ENCODE measurements around the gene ACSBG1. TPM values are rescaled to one million over a fixed set of nuclear protein-coding genes. Genes with fewer than 3 reads are reported as not detected.
A peak's percentile ranks its signal among the peaks of the same experiment; 100 is the strongest.

ACSBG1 gene
- total RNA-seq, 2 donors from 2014 or later, result 0.58 to 0.59 TPM

DNA sequence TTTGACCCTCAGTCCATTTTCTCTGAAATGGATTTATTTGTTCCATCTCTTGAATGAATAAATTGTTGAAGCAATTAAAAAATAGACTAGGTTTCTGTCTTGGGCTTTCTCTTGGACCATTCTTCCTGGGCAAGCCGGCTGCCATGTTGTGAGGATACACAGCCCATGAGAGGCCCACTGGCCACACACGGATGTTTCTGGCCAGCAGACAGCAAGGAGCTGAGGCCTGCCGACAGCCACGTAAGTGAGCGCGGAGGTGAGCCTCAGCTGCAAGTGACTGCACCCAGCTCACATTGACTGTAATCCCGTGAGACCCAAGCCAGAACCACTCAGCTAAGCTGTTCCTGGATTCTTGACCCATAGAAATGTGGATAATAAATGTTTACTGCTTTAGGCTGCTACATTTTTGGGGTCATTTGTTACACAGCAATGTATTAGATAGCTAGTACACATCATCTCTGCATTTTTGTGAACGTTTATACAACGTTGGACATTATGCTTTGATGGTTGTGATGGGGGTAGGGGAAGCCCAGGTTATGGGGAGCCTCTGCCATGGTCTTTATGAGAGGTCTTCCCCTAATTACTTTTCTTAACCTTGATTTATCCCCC is 62.4 kb downstream of the ACSBG1 start:
- Histone ChIP-seq H3K36me3 (no peaks in the 10 kb centered on the region), H3K4me1 (no peaks in the 10 kb centered on the region), H3K27ac (no peak overlapping the region), H3K9ac (ENCODE audit: low read depth in 2 of 2, low read length in 2 of 2) (no peak overlapping the region), H3K27me3 (no peaks in the 10 kb centered on the region), H3K9me3 (no peaks in the 10 kb centered on the region), H3K4me3 (no peak overlapping the region)
- no peak for TF ChIP-seq CTCF (IDR thresholded peaks at IDR 0.05)
- peak; percentile 10 for DNase-seq
- intact Hi-C loops (cut with DNase I), result no loop called here

GRCh38 chr15:78170848-78171773 is 63.3 kb downstream of the ACSBG1 start:
- Histone ChIP-seq H3K27me3 (no peaks in the 10 kb centered on the region), H3K27ac (no peak overlapping the region), H3K4me3 (no peak overlapping the region), H3K9ac (ENCODE audit: low read depth in 2 of 2, low read length in 2 of 2) (no peak overlapping the region), H3K4me1 (no peaks in the 10 kb centered on the region), H3K9me3 (no peaks in the 10 kb centered on the region), H3K36me3 (no peaks in the 10 kb centered on the region)
- TF ChIP-seq CTCF (IDR thresholded peaks at IDR 0.05), result no peak
- intact Hi-C loops (cut with DNase I), result no loop called here
- DNase-seq, result peak; percentile 20

- no peak for TF ChIP-seq CTCF (IDR thresholded peaks at IDR 0.05)
- Histone ChIP-seq H3K4me3 (no peak overlapping the region), H3K4me1 (no peaks in the 10 kb centered on the region), H3K27ac (no peak overlapping the region), H3K9me3 (no peaks in the 10 kb centered on the region), H3K36me3 (no peaks in the 10 kb centered on the region), H3K27me3 (no peaks in the 10 kb centered on the region), H3K9ac (ENCODE audit: low read depth in 2 of 2, low read length in 2 of 2) (no peak overlapping the region)
- peak; percentile 14 for DNase-seq
- intact Hi-C loops (cut with DNase I), result no loop called here
These were observed 65.8 kb downstream of the ACSBG1 start for GRCh38 chr15:78168608-78169007.

GRCh38 chr15:78167227-78167888 is 67.0 kb downstream of the ACSBG1 start:
- H3K4me1 ChIP-seq, result no peaks in the 10 kb centered on the region
- no peaks in the 10 kb centered on the region for H3K36me3 ChIP-seq
- H3K27ac ChIP-seq, result no peak overlapping the region
- TF ChIP-seq CTCF (IDR thresholded peaks at IDR 0.05), result no peak
- intact Hi-C loops (cut with DNase I), result no loop called here
- no peaks in the 10 kb centered on the region for H3K9me3 ChIP-seq
- H3K4me3 ChIP-seq, result no peak overlapping the region
- H3K27me3 ChIP-seq, result no peaks in the 10 kb centered on the region
- peak; percentile 15 for DNase-seq
- H3K9ac ChIP-seq (ENCODE audit: low read depth in 2 of 2, low read length in 2 of 2), result no peak overlapping the region

GRCh38 chr15:78164010-78164409 is 70.4 kb downstream of the ACSBG1 start:
- intact Hi-C loops (cut with DNase I), result no loop called here
- H3K27me3 ChIP-seq, result no peaks in the 10 kb centered on the region
- no peak for TF ChIP-seq CTCF (IDR thresholded peaks at IDR 0.05)
- no peaks in the 10 kb centered on the region for H3K4me1 ChIP-seq
- H3K4me3 ChIP-seq, result no peak overlapping the region
- H3K9ac ChIP-seq (ENCODE audit: low read depth in 2 of 2, low read length in 2 of 2), result no peak overlapping the region
- no peaks in the 10 kb centered on the region for H3K36me3 ChIP-seq
- no peak for DNase-seq
- no peak overlapping the region for H3K27ac ChIP-seq
- H3K9me3 ChIP-seq, result no peaks in the 10 kb centered on the region

Measured in colonic mucosa (tissue), 4 donors.